Lower lobe of right lung (tissue), 2 donors: ENCODE data around the gene MPPED2. TPM values are rescaled to one million over a fixed set of nuclear protein-coding genes. Genes with fewer than 3 reads are reported as not detected.

ENCODE experiments used
- ATAC-seq, 2 donors: fragments of 200-7000 bp; cut with Tn5 transposase; one replicate each; pipeline ENCODE4 v1.9.1; 2020 to 2022; ENCODE audit warnings: mild to moderate bottlenecking in 2 of 2, moderate library complexity in 2 of 2
- DNase-seq: peaks from one replicate; pipeline ENCODE4 v3.0.0-alpha.2; 2020
- H3K27ac ChIP-seq: fragments of 200-600 bp; one replicate; pipeline ENCODE4 v1.8.0; 2022
- H3K27me3 ChIP-seq: fragments of 200-600 bp; one replicate; pipeline ENCODE4 v1.8.0; 2022; ENCODE audit warnings: low read depth
- H3K36me3 ChIP-seq: fragments of 200-600 bp; one replicate; pipeline ENCODE4 v1.8.0; 2022; ENCODE audit warnings: mild to moderate bottlenecking
- H3K4me1 ChIP-seq: fragments of 200-600 bp; one replicate; pipeline ENCODE4 v1.8.0; 2022
- H3K4me3 ChIP-seq: fragments of 200-600 bp; one replicate; pipeline ENCODE4 v1.8.0; 2022; ENCODE audit warnings: mild to moderate bottlenecking
- H3K9me3 ChIP-seq: fragments of 200-600 bp; one replicate; pipeline ENCODE4 v1.8.0; 2022
- intact Hi-C: fragments of 100-400 bp; cut with DNase I; formaldehyde crosslinking; loops from one replicate; pipeline ENCODE4 v1.11.0; 2022
- total RNA-seq: library from RNA; stranded (reverse); fragmentation: NEBNext Ultra II Directional; extraction: Animal tissue kit (Norgen Biotek cat#: 25700); gene quantifications from one replicate; pipeline ENCODE4 v1.2.1, GENCODE V29; 2021
- TF ChIP-seq, protein P1 (sequence below): fragments of 200-600 bp; IDR thresholded peaks from one replicate; pipeline ENCODE4 v1.8.0; 2022; ENCODE audit warnings: antibody characterized with exemption, mild to moderate bottlenecking
- donor health status: DM: no; HTN: yes; CAD: no; lungs with severe emphysema.

MPPED2 gene
- total RNA-seq, 1 donor from 2014 or later = 1.5 TPM

DNA sequence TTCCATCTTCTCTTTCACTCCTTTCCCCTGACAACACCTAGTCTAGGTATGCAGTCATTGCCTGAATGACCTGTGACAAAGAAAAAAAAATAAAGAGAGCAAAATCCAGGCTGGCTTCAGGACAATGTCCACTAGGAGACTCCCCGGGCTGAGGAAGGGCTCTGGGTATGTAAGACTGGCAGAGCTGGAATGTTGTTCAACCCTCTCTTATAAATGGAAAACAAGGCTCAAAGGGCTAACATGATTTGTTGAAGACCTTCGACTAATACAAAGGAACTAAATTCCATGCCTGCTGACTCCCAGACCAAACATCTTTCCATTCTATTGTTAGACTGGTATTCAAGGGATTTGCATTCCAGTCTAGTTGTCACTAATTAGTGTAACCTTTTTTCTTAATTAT lies 141.1 kb downstream of the MPPED2 start:
- intact Hi-C loops = no loop called here
- no peak overlapping the region for H3K27ac ChIP-seq
- no peak for DNase-seq
- TF ChIP-seq, protein P1, sequence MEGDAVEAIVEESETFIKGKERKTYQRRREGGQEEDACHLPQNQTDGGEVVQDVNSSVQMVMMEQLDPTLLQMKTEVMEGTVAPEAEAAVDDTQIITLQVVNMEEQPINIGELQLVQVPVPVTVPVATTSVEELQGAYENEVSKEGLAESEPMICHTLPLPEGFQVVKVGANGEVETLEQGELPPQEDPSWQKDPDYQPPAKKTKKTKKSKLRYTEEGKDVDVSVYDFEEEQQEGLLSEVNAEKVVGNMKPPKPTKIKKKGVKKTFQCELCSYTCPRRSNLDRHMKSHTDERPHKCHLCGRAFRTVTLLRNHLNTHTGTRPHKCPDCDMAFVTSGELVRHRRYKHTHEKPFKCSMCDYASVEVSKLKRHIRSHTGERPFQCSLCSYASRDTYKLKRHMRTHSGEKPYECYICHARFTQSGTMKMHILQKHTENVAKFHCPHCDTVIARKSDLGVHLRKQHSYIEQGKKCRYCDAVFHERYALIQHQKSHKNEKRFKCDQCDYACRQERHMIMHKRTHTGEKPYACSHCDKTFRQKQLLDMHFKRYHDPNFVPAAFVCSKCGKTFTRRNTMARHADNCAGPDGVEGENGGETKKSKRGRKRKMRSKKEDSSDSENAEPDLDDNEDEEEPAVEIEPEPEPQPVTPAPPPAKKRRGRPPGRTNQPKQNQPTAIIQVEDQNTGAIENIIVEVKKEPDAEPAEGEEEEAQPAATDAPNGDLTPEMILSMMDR = no peak
- no peaks in the 10 kb centered on the region for H3K36me3 ChIP-seq
- no peaks in the 10 kb centered on the region for H3K4me1 ChIP-seq
- H3K27me3 ChIP-seq = no peaks in the 10 kb centered on the region
- no peak overlapping the region for H3K4me3 ChIP-seq
- ATAC-seq = no peak
- no peaks in the 10 kb centered on the region for H3K9me3 ChIP-seq

DNA sequence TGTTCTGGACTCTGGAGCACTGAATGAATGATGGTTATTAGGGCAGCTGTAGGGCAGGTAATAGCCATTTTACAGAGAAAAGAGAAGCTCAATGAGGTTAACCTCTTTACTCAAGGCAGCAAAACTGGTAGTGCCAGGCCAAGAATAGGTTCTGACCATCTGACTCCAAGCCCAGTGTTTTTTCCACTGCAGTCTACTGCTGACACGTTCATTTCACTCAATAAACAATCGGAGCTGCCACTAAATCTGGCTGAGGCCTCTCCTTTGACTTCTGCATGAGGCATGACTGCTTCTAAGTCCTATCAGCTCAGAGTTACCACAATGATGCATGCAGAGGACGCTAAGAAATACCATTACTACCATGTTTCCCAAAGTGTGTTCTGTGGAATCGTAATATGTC lies 145.6 kb downstream of the MPPED2 start:
- no peak overlapping the region for H3K4me3 ChIP-seq
- TF ChIP-seq, protein P1 = no peak
- no peaks in the 10 kb centered on the region for H3K4me1 ChIP-seq
- H3K27ac ChIP-seq = no peak overlapping the region
- no peaks in the 10 kb centered on the region for H3K36me3 ChIP-seq
- DNase-seq (no peak), ATAC-seq (no peak)
- intact Hi-C loops = no loop called here
- H3K27me3 ChIP-seq = no peaks in the 10 kb centered on the region
- no peaks in the 10 kb centered on the region for H3K9me3 ChIP-seq

DNA sequence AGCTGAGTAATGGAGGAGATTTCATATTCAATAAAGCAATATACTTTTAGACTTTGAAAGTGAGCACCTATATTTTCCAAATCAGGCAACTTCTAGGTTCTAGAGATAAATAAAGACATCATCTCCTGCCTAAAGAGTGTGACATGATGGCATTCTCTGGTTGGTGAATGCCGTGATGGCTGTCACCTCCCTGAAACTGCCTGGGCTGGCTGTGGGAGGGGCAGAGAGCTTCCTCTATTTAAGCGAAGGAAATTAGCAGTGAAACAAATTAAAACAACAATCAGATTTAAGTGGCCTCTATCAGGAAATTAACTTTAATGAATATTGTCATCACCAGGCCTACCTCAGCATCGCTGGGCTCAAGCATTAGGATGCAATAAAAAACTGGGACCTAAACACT lies 149.4 kb downstream of the MPPED2 start:
- no peaks in the 10 kb centered on the region for H3K9me3 ChIP-seq
- ATAC-seq (no peak), DNase-seq (no peak)
- H3K4me3 ChIP-seq = no peak overlapping the region
- no peak overlapping the region for H3K27ac ChIP-seq
- no peaks in the 10 kb centered on the region for H3K36me3 ChIP-seq
- TF ChIP-seq, protein P1 = no peak
- no peaks in the 10 kb centered on the region for H3K4me1 ChIP-seq
- intact Hi-C loops = no loop called here
- H3K27me3 ChIP-seq = no peaks in the 10 kb centered on the region

DNA sequence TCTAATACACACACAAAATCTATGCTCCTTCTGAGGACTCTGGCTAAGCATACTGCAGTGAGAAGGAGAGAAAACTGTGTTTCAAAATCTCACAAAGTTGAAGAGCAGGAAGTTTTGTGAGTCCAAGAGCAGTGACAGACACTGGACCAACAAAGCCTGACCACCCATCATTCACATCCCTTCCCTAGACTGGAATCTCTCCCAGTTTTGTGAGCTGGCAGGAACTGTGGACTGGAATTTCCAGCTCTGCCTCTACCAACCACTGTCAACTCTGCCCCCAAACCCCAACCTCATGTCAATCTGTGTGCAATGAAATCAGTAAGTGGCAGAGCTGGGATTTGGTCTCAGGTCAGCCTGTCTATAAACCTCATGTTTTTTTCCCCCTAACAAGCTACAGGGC lies 150.7 kb downstream of the MPPED2 start:
- TF ChIP-seq, protein P1 = no peak
- H3K4me1 ChIP-seq = no peaks in the 10 kb centered on the region
- H3K4me3 ChIP-seq = no peak overlapping the region
- H3K36me3 ChIP-seq = no peaks in the 10 kb centered on the region
- DNase-seq = no peak
- H3K9me3 ChIP-seq = no peaks in the 10 kb centered on the region
- H3K27me3 ChIP-seq = no peaks in the 10 kb centered on the region
- intact Hi-C loops = no loop called here
- H3K27ac ChIP-seq = no peak overlapping the region
- no peak for ATAC-seq

DNA sequence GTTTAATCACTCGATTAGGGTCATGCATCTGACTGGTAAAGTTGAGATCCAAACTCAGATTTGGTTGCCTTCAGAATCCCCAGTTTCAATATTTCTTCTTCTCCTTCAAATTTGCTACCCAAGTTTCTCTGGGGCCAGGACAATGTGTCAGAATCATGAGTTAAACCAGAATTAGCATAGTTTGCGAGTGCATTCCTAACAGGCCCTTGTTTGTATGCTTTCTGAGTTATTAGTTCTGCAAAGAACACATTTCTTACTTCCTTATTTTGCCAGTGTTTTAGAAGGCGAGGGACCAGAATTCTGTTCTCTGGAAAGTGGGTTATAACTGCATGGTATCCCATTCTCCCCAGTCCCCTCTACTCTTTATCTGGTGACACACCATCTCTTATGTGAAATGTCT lies 151.3 kb downstream of the MPPED2 start:
- Histone ChIP-seq H3K36me3 (no peaks in the 10 kb centered on the region), H3K4me1 (no peaks in the 10 kb centered on the region), H3K27me3 (no peaks in the 10 kb centered on the region), H3K27ac (no peak overlapping the region), H3K9me3 (no peaks in the 10 kb centered on the region), H3K4me3 (no peak overlapping the region)
- TF ChIP-seq, protein P1 = no peak
- intact Hi-C loops = no loop called here
- ATAC-seq = no peak
- no peak for DNase-seq

DNA sequence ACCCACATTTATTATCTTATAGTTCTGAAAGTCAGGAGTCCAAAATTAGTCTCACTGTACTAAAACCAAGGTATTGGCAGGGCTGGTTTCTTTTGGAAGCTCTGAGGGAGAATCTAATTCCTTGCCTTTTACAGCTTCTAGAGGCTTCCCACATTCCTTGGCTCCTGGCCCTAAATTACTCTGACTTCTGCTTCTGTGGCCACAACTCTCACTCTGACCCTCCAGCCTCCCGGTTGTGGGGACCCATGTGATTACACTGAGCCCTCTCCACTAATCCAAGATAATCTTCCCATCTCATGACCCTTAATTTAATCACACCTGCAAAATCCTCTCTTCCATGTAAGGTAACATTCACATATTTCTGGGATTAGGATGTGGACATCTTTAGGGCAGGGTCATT lies 152.3 kb downstream of the MPPED2 start:
- Histone ChIP-seq H3K27ac (no peak overlapping the region), H3K4me3 (no peak overlapping the region), H3K36me3 (no peaks in the 10 kb centered on the region), H3K27me3 (no peaks in the 10 kb centered on the region), H3K9me3 (no peaks in the 10 kb centered on the region), H3K4me1 (no peaks in the 10 kb centered on the region)
- DNase-seq = no peak
- ATAC-seq = no peak
- TF ChIP-seq, protein P1 = no peak
- intact Hi-C loops = no loop called here
